ENCODE measurements around the gene TLCD3B.
"Not testable (repeated sequence)": the region's sequence is repeated elsewhere in the genome, so short reads cannot be mapped to it uniquely, and the experiment has no call there.

Gene TLCD3B

GRCh38 chr16:30025156-30025555, 5.9 kb downstream of the TLCD3B start:
- no peak for DNase-seq

DNA sequence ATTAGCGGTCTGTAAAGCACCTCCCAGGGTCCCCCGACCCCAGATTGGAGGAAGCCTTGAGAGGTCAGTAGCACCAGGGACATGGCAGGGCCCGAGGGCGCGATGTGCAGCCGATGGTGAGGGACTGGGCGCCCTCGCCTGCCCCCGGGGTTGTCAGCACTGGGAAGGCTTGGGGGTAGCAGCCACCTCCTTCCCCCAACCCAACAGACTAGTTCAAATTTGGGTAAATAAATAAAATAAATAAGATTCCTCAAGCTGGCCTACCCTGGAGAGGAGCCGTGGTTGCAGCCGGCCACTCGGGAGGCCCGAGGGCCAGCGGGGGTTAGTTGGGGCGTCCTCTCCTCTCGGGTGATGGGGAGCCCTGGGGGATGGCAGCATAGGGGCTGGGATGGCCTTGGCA, 6.6 kb downstream of the TLCD3B start:
- no peak for DNase-seq

GRCh38 chr16:30023586-30023985, 7.5 kb downstream of the TLCD3B start:
- DNase-seq, result no peak

- no peak for DNase-seq
Measured at GRCh38 chr16:30022887-30023286, 8.2 kb downstream of the TLCD3B start, which contains the start of gene C16orf92. Gene C16orf92 (plus strand): TSS chr16:30023198. CDS start chr16:30023341, 143 bp downstream.

- peak; percentile 47 for DNase-seq
Measured at GRCh38 chr16:30018731-30019158, 12.3 kb downstream of the TLCD3B start.

DNA sequence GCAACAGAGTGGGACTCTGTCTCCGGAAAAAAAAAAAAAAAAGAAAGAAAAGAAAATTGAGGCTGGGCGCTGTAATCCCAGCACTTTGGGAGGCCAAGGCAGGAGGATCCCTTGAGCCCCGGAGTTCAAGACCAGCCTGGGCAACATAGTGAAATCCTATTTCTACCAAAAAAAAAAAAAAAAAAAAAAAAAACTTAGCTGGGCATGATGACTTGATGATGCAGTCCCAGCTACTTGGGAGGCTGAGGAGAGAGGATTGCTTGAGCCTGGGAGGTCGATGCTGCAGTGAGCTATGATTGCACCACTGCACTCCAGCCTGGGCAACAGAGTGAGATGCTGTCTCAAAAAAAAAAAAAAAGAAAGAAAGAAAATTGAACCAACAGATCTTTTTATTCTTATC, 13.1 kb downstream of the TLCD3B start:
- not testable (repeated sequence) for DNase-seq

DNA sequence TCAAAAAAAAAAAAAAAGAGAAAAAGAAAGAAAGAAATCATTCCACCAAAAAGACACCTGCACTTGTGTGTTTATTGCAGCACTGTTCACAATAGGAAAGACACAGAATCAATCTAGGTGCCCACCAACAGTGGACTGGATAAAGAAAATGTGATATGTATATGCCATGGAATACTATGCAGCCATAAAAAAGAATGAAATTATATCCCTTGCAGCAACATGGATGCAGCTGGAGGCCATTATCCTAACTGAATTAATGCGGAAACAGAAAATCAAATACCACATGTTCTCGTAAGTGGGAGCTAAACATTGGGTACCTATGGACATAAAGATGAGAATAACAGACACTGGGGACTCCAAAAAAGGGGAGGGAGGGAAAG, 13.8 kb downstream of the TLCD3B start:
- DNase-seq, result no peak

DNA sequence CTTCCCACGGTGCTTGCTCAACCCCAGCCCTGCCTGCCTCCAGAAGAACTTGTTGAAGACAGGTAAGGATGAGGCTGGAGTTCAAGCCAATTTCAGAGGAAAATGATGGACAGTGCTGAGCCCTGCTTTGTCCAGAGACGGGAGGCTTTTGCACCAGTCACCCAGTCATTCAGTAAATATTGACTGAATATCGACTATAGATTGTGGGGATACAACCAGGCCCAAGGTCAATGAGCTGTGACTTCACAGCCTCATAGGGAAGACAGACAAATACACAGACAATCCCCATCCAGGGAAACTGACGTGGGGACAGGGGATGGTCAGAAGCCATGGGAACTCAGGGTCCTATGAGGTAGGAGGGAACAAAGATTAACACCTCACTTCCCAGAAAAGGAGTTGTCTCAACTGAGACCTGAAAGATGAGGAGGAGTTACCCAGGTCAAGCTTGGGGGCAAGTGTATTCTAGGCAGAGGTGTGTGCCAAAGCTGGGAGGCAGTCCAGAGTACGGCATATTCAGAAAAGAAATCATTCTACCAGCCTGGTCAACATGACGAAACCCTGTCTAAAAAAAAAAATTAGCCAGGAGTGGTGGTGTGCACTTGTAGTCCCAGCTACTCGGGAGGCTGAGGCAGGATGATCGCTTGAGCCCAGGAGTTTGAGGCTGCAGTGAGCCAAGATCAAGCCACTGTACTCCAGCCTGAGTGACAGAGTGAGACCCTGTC, 14.4 kb downstream of the TLCD3B start:
- no peak for DNase-seq

DNA sequence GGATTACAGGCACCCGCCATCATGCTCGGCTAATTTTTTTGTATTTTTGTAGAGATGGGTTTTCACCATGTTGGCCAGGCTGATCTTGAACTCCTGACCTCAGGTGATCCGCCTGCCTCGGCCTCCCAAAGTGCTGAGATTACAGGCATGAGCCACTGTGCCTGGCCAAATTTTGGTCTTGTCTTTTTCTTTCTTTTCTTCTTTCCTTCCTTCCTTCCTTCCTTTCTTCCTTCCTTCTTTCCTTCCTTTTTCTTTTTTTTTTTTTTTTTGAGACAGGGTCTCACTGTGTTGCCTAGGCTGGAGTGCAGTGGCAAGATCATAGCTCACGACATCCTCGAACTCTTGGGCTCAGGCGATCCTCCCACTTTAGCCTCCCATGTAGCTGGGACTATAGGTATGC, 15.6 kb downstream of the TLCD3B start:
- not testable (repeated sequence) for DNase-seq

- not testable (repeated sequence) for DNase-seq
Measured at GRCh38 chr16:30012598-30012997, 18.5 kb downstream of the TLCD3B start.

- DNase-seq, result no peak
Measured at GRCh38 chr16:30011714-30012504, 19.2 kb downstream of the TLCD3B start.

GRCh38 chr16:30010844-30011713, 20.0 kb downstream of the TLCD3B start, which contains the start of gene DOC2A:
Gene DOC2A (minus strand): TSS chr16:30011027. CDS start chr16:30010222, 805 bp downstream.
- peak; percentile 56 for DNase-seq

- no peak for DNase-seq
Measured at GRCh38 chr16:30009990-30010843, 20.9 kb downstream of the TLCD3B start.

- DNase-seq, result no peak
Measured at GRCh38 chr16:30009085-30009862, 21.8 kb downstream of the TLCD3B start.

DNA sequence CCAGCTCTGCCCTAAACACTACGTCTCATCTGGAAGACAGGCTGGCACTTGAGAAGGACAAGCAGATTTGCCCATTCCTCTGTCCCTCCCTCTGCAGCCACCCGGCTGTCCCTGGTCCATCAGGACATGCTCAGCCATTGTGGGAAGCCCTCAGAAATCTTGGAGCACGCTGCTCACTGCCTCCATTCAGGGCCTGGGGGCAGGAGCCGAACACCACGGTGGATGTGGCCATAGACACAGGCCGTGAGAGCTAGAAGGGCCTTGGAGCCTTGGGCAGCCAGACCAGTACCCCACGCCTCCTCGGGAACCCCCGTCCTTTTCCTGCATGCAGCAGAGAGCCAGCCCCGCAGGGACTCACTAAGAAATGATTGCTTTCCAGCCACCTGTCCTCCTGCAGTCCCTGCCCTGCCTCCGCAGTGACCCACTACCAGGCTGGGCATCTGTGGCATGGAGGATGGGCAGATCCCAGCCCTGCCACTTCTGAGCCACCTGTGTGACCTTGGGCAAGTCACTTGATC, 23.6 kb downstream of the TLCD3B start:
- no peak for DNase-seq

- no peak for DNase-seq
Measured at GRCh38 chr16:30006659-30007377, 24.3 kb downstream of the TLCD3B start.

- DNase-seq, result no peak
Measured at GRCh38 chr16:30006095-30006473, 25.0 kb downstream of the TLCD3B start.

- peak; percentile 55 for DNase-seq
Measured at GRCh38 chr16:30005341-30006094, 25.6 kb downstream of the TLCD3B start.

DNA sequence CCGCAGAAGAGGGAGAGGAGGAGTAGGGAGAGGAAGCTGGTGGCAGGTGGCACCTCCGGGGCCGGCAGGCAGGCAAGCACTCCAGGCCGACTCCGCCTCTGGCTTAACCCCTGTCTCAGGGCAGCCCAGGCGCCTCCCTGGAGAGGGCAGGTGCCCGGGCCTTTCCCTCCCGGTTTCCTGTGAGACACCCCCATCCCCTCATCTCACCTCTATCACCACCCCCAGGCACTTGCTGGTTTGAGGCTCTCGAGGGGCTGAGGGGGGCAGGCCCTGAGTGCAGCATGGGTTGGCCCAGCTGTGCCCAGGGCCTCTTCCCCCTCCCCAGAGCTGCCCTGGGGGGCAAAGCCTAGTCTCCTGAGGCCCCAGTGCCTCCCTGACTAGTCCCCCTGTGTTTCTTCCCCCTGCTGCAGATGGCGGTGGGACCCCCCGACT, 26.2 kb downstream of the TLCD3B start:
- no peak for DNase-seq

GRCh38 chr16:30004424-30004776, 26.7 kb downstream of the TLCD3B start:
- DNase-seq, result no peak

All from activated CD4-positive, alpha-beta T cell treated with anti-CD3 and anti-CD28 coated beads for 48 hours (primary cell).